Fibroblast of villous mesenchyme (primary cell): ENCODE measurements around the gene RALA. TPM values are rescaled to one million over a fixed set of nuclear protein-coding genes. Genes with fewer than 3 reads are reported as not detected.

Experiments
- DNase-seq: peaks from one replicate; pipeline ENCODE4 v3.0.0-alpha.2; 2010; ENCODE audit warnings: low read depth
- H3K4me3 ChIP-seq: 2 replicates; pipeline ENCODE4 v1.5.1; 2011; ENCODE audit warnings: low read depth, mild to moderate bottlenecking, low read length
- total RNA-seq: library from RNA; depleted of rRNA; stranded (reverse); fragments of >200 nt; gene quantifications from 2 replicates; pipeline ENCODE4 v1.2.3, GENCODE V29; 2012
- TF ChIP-seq, protein P1 (sequence below): IDR thresholded peaks from 2 replicates; pipeline ENCODE4 v1.5.1; 2012; ENCODE audit warnings: low read depth, mild to moderate bottlenecking, low read length; ENCODE audit not compliant: insufficient read depth

RALA gene
- total RNA-seq, 1 donor, result 20.3 TPM

DNA sequence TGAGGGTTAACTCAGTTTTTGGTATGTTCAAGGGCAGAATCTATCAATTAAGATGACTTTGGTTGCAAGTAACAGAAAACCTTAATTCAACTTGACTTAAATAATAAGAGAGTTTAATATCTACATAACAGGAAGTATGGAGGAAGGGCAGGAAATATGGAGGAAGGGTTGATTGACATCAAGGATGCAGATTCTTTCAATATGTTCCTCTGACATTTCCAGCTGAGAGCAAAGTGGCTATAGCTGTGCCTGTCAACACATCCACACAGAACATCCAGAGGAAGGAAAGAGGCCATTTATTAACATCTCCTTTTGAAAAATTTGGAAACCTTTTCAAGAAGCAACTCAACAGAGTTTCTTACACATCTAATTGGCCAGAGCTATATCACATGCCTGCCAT is 19.4 kb upstream of the RALA start:
- no peak overlapping the region for H3K4me3 ChIP-seq
- no peak for DNase-seq
- TF ChIP-seq, protein P1, sequence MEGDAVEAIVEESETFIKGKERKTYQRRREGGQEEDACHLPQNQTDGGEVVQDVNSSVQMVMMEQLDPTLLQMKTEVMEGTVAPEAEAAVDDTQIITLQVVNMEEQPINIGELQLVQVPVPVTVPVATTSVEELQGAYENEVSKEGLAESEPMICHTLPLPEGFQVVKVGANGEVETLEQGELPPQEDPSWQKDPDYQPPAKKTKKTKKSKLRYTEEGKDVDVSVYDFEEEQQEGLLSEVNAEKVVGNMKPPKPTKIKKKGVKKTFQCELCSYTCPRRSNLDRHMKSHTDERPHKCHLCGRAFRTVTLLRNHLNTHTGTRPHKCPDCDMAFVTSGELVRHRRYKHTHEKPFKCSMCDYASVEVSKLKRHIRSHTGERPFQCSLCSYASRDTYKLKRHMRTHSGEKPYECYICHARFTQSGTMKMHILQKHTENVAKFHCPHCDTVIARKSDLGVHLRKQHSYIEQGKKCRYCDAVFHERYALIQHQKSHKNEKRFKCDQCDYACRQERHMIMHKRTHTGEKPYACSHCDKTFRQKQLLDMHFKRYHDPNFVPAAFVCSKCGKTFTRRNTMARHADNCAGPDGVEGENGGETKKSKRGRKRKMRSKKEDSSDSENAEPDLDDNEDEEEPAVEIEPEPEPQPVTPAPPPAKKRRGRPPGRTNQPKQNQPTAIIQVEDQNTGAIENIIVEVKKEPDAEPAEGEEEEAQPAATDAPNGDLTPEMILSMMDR, result no peak

DNA sequence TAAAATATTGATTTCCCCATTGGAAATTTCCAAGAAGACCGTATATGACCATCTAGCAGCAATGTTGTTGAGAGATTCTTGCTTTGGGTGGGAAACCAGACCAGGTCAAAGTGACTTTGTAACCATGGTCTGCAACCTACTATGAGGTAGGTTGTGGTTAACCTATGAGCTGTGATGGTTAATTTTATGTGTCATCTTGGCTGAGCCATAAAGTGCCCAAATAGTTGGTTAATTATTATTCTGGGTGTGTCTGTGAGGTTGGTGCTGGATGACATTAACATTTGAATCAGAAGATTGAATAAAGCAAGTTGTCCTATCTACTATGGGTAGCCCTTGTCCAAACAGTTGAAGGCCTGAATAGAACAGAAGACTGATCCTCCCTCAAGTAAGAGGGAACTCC is 18.3 kb upstream of the RALA start:
- DNase-seq, result no peak
- no peak overlapping the region for H3K4me3 ChIP-seq
- TF ChIP-seq, protein P1, result no peak

DNA sequence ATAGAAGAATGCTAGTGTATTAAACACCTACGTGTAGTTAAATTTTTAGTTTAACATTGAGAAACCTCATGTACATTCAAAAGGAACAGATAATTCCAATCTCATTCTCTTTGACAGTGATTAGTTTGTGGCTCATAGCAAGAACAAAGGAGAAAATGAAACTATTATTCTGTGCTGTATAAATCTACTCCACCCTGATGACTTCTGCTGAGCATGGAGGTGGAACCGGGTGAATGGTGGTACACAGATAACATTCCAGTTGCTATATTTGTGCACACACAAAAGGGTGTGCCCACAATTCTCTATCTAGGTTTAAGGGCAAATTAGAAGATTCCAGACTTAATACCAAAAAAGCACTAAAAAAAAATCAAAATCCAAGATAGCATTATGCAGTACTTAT is 17.0 kb upstream of the RALA start:
- TF ChIP-seq, protein P1, result no peak

DNA sequence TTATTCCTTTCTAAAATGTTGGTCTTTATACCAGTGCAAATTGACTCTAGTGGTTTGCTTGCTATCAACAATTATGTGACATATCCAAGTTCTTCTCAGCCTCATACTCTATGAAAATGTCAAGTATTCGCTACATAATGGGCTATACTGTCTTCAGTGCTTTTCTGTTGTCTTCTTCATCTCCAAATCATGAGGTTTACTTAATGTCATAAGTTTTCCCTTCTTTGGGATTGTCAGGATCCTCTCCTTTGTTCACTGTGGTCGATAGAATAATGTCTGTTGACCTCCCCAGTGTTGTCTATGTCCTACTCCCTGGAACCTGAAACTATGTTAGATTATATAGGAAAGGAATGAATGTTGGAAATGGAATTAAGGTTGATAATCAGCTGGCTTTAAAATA is 16.4 kb upstream of the RALA start:
- DNase-seq, result no peak
- no peak overlapping the region for H3K4me3 ChIP-seq
- TF ChIP-seq, protein P1, result no peak

More for the DNA sequence above, 17.0 kb upstream of the RALA start:
- no peak for DNase-seq
- H3K4me3 ChIP-seq, result no peak overlapping the region

DNA sequence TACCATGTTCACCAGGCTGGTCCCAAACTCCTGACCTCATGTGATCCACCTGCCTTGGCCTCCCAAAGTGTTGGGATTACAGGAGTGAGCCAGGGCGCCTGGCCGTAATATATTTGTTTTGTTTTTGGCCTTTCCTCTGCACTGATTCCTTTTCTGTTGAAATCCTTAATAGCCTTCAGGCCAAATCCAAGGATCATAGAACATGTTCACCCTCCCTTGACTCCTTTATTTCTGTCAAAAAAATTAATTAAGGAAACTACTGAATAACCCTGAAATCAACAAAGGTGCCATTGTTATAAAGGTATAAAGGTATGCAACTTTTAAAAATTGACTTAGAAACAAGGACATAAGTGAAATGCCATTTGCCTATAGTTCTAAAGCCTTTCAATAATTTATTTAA is 15.5 kb upstream of the RALA start:
- no peak for DNase-seq
- TF ChIP-seq, protein P1, result no peak

DNA sequence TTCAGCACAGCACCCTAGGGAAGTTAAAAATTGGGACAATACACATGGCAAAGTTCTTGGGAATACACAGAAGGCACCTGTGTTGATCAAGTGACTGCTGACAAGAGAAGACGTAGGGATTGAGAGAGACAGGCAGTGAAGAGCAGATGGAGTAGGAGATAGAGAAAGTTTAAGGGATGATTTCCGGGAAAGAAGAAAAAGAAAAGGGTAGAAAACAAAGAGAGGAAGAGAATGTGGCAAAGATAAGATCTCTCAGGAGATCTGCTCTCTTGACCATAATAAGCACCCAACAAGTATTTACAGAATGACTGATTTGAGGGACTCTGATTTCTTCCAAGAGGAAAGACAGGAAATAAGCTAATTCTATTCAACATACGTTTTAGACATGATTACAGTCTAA is 15.1 kb upstream of the RALA start:
- DNase-seq, result no peak
- TF ChIP-seq, protein P1, result no peak
- no peak overlapping the region for H3K4me3 ChIP-seq

More for the DNA sequence above, 15.5 kb upstream of the RALA start:
- H3K4me3 ChIP-seq, result no peak overlapping the region
